Mucosa of stomach (tissue), 1 donor: ENCODE data around the gene TNKS2.
A peak's percentile ranks its signal among the peaks of the same experiment; 100 is the strongest.
"Not testable (repeated sequence)": the region's sequence is repeated elsewhere in the genome, so short reads cannot be mapped to it uniquely, and the experiment has no call there.

ENCODE experiments used
- H3K27me3 ChIP-seq: one replicate; pipeline ENCODE4 v1.7.0; 2013; ENCODE audit warnings: mild to moderate bottlenecking, low read length; ENCODE audit not compliant: control insufficient read depth, insufficient read depth
- H3K36me3 ChIP-seq: one replicate; pipeline ENCODE4 v1.7.0; 2013; ENCODE audit warnings: low read length; ENCODE audit not compliant: control insufficient read depth, insufficient read depth
- H3K4me1 ChIP-seq: one replicate; pipeline ENCODE4 v1.7.0; 2013; ENCODE audit warnings: mild to moderate bottlenecking, low read length; ENCODE audit not compliant: control insufficient read depth, insufficient read depth
- H3K4me3 ChIP-seq: one replicate; pipeline ENCODE4 v1.7.0; 2013; ENCODE audit warnings: low read length
- H3K9ac ChIP-seq: one replicate; pipeline ENCODE4 v1.7.0; 2013; ENCODE audit warnings: mild to moderate bottlenecking, low read length, moderate library complexity
- H3K9me3 ChIP-seq: one replicate; pipeline ENCODE4 v1.7.0; 2013; ENCODE audit warnings: mild to moderate bottlenecking, low read length, moderate library complexity; ENCODE audit not compliant: control insufficient read depth
- donor health status: Pancreatic carcinoma.

TNKS2 gene

GRCh38 chr10:91798649-91799611 lies 704 bp downstream of the TNKS2 start:
- Histone ChIP-seq H3K4me3 (peak overlapping the region; percentile 88), H3K9ac (peak overlapping the region; percentile 96), H3K4me1 (peaks cover 22% of the 10 kb centered on the region), H3K9me3 (no peaks in the 10 kb centered on the region), H3K36me3 (no peaks in the 10 kb centered on the region), H3K27me3 (no peaks in the 10 kb centered on the region)

- H3K4me1 ChIP-seq = peaks cover 24% of the 10 kb centered on the region
- no peaks in the 10 kb centered on the region for H3K27me3 ChIP-seq
- H3K4me3 ChIP-seq = peak overlapping the region; percentile 88
- peak overlapping the region; percentile 96 for H3K9ac ChIP-seq
- H3K9me3 ChIP-seq = no peaks in the 10 kb centered on the region
- no peaks in the 10 kb centered on the region for H3K36me3 ChIP-seq
Measured at GRCh38 chr10:91799612-91799975, 1.4 kb downstream of the TNKS2 start.

DNA sequence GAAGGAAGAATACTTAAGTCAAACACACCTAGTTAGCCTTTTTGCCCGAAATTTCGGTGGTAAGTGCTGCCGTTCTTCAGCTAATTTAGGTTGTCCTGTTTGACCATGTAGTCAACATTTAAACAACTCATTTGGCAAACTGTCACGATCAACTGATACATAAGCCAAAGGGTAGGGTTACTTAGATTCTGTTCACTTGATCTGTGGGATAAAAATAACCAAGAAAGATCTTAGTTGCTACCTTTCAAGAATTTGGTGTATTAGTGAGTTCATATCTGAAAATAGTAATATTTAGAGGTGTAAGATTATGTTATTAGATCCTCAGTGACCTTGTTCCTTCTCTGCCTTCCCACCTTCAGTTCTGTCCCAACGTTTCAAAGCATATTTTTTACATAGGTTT lies 2.0 kb downstream of the TNKS2 start:
- Histone ChIP-seq H3K27me3 (no peaks in the 10 kb centered on the region), H3K4me1 (peaks cover 25% of the 10 kb centered on the region), H3K9ac (peak overlapping the region; percentile 31), H3K36me3 (no peaks in the 10 kb centered on the region), H3K9me3 (no peaks in the 10 kb centered on the region), H3K4me3 (peak overlapping the region; percentile 18)

DNA sequence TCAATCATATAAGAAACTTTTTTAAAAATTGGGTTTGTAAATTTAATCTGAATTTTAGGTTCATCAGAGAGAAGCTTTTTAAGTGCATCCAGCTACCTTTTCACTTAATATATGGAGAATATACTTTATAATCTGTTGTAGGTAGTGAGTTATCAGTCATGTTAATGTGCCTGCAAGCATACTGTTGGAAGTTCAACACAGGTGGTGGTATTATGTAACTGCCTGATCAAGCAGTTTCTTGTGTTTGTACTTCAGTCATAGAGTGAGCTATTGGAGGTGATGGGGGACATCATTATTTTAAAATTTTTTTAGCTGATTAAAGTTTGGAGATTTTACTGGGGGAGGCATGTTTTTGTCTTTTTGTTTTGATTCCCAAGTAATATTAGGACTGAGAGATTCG lies 2.5 kb downstream of the TNKS2 start:
- Histone ChIP-seq H3K4me3 (no peak overlapping the region), H3K4me1 (peaks cover 30% of the 10 kb centered on the region)

GRCh38 chr10:91803386-91804125 lies 5.3 kb downstream of the TNKS2 start:
- no peaks in the 10 kb centered on the region for H3K27me3 ChIP-seq

More for the DNA sequence above, 2.5 kb downstream of the TNKS2 start:
- no peak overlapping the region for H3K9ac ChIP-seq
- no peaks in the 10 kb centered on the region for H3K27me3 ChIP-seq
- no peaks in the 10 kb centered on the region for H3K9me3 ChIP-seq
- no peaks in the 10 kb centered on the region for H3K36me3 ChIP-seq

GRCh38 chr10:91804126-91804510 lies 5.9 kb downstream of the TNKS2 start:
- Histone ChIP-seq H3K36me3 (no peaks in the 10 kb centered on the region), H3K4me3 (no peak overlapping the region), H3K27me3 (no peaks in the 10 kb centered on the region), H3K9me3 (no peaks in the 10 kb centered on the region), H3K9ac (no peak overlapping the region), H3K4me1 (peaks cover 19% of the 10 kb centered on the region)

More at GRCh38 chr10:91803386-91804125, 5.3 kb downstream of the TNKS2 start:
- Histone ChIP-seq H3K4me3 (no peak overlapping the region), H3K9ac (no peak overlapping the region), H3K4me1 (peaks cover 19% of the 10 kb centered on the region), H3K36me3 (no peaks in the 10 kb centered on the region), H3K9me3 (no peaks in the 10 kb centered on the region)

- Histone ChIP-seq H3K4me1 (peaks cover 15% of the 10 kb centered on the region), H3K27me3 (no peaks in the 10 kb centered on the region), H3K36me3 (no peaks in the 10 kb centered on the region), H3K9ac (no peak overlapping the region), H3K9me3 (no peaks in the 10 kb centered on the region), H3K4me3 (no peak overlapping the region)
Measured at GRCh38 chr10:91805110-91805838, 7.0 kb downstream of the TNKS2 start.

DNA sequence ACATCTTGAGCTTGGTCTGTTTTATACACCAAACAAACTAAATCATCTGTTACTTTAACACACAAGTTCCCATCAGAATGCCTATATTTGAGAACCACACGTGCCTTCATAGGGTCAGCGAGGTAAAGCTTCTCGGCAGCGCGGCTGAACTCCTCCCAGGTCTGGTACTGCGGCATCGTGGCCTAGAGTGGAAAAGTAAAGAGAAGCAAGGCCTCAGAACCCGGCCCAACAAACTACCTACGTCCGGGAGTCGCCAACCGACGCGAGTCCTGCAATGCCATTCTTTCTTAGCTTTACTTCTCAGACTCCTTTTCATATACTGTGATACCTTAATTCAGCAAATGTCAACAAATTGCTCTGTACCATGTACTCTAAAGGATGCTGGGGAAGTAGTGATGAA lies 9.0 kb downstream of the TNKS2 start:
- H3K36me3 ChIP-seq, H3K27me3 ChIP-seq, H3K9ac ChIP-seq, H3K9me3 ChIP-seq, H3K4me3 ChIP-seq: not testable (repeated sequence)
- H3K4me1 ChIP-seq = peaks cover 13% of the 10 kb centered on the region

DNA sequence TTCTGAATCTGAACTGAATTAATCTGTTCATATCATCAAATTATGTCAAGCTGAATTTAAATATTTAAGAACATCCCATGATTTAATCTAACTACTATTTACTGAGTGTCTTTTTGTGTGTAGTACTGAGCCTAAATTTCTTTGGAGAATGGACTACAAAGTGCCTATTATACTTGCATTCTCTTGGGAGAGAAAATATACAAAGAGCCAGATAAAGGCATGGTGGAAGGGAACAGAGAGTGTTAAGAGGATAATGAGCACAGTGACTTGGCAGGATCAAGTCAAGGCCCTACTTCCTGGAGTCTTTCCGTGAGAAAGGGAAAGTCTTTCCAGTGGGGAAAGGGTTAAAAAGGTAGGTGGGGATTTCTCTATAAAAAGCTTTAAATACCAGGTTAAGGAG lies 15.0 kb downstream of the TNKS2 start:
- H3K9ac ChIP-seq = no peak overlapping the region
- H3K9me3 ChIP-seq = no peaks in the 10 kb centered on the region
- H3K4me1 ChIP-seq = peaks cover 4% of the 10 kb centered on the region
- no peak overlapping the region for H3K4me3 ChIP-seq
- H3K36me3 ChIP-seq = no peaks in the 10 kb centered on the region
- H3K27me3 ChIP-seq = no peaks in the 10 kb centered on the region

- Histone ChIP-seq H3K4me3 (no peak overlapping the region), H3K27me3 (no peaks in the 10 kb centered on the region), H3K4me1 (peaks cover 7% of the 10 kb centered on the region), H3K9ac (no peak overlapping the region), H3K36me3 (peaks cover 5% of the 10 kb centered on the region), H3K9me3 (no peaks in the 10 kb centered on the region)
Measured at GRCh38 chr10:91816981-91817380, 18.8 kb downstream of the TNKS2 start.

GRCh38 chr10:91820144-91820543 lies 21.9 kb downstream of the TNKS2 start:
- Histone ChIP-seq H3K4me3 (no peak overlapping the region), H3K9ac (no peak overlapping the region), H3K4me1 (peaks cover 3% of the 10 kb centered on the region), H3K9me3 (no peaks in the 10 kb centered on the region), H3K36me3 (peaks cover 5% of the 10 kb centered on the region), H3K27me3 (no peaks in the 10 kb centered on the region)

DNA sequence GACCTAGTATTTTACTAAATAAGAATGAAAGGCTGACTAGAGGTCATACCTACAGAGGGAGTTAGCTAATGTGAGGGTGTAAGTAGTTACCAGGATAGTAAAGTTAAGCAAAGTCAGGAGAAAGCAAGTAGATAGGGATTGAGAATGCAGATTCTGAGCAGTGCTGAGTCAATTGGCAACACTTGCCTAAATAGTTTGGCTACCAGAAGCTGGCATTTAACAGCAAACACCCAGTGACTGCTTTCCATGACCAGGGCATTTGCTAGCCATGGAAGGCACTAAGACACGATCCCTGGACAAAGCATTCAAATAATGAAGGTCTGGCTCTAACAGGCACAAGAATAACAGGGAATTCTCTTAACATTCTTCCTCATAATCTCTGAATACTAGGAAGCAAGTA lies 25.9 kb downstream of the TNKS2 start:
- Histone ChIP-seq H3K4me1 (no peaks in the 10 kb centered on the region), H3K9me3 (no peaks in the 10 kb centered on the region), H3K36me3 (peaks cover 5% of the 10 kb centered on the region), H3K9ac (no peak overlapping the region), H3K27me3 (no peaks in the 10 kb centered on the region), H3K4me3 (no peak overlapping the region)
